Measurements from ENCODE around the gene CDC26.

- TF ChIP-seq TAF1 (IDR thresholded peaks at IDR 0.05; ENCODE audit: low read depth, low read length), result no peak
- no peak for TF ChIP-seq POU2F2 (IDR thresholded peaks at IDR 0.05; ENCODE audit: low read depth, low read length)
These were observed 47.2 kb downstream of the CDC26 start for GRCh38 chr9:113228130-113228665.
